ENCODE measurements around the gene ADGRB2.

ADGRB2 gene

DNA sequence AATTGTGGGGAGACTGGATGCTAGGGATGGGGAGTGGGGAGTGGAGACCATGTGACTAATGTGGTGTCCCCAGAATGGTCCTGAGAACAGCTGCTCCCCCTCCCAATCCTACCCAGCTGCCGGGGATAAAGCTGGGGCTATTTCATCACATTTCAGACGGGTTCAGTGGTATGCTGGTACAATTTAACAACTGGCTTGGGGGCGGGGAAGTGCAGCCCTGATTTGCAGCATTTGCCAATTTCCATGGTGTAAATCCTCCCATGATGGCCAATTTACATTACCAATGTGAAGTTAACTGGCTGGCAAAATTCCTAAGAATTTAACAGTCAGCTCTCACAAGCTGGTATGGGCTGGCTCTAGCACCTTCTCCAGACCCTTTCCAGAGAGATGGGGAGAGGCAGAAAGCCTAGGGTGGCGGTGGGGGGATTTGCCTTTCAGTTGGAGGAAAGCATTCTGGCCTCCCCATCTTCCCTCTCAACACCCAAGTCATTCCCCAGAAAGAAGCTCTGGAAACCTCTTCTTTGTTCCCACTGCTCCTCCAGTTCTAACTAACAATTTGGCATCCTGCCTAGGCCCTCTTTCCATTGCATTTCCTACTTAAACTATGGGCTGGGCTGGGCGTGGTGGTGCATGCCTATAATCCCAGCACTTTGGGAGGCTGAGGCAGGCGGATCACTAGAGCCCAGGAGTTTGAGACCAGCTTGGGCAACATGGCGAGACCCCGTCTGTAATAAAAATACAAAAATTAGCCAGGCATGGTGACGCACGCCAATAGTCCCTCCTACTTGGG lies 11.3 kb upstream of the ADGRB2 start:
- H3K27me3 ChIP-seq (ENCODE audit: control insufficient read depth in 1 of 2, insufficient read depth in 2 of 2, low read length in 2 of 2), result peaks cover 50 to 54% of the 10 kb centered on the region in 2 donors
- no peak overlapping the region for H3K9ac ChIP-seq (ENCODE audit: low read depth in 1 of 2, low read length in 2 of 2)
- peaks cover 8 to 12% of the 10 kb centered on the region in 2 donors for H3K4me1 ChIP-seq (ENCODE audit: control insufficient read depth in 1 of 2, insufficient read depth in 2 of 2, low read length in 2 of 2)
- H3K4me3 ChIP-seq (ENCODE audit: low read depth in 1 of 2, low read length in 2 of 2), result no peak overlapping the region
- H3K27ac ChIP-seq (ENCODE audit: low read depth, low read length), result no peak overlapping the region
- no peaks in the 10 kb centered on the region for H3K36me3 ChIP-seq (ENCODE audit: control insufficient read depth in 1 of 2, insufficient read depth in 2 of 2, low read length in 2 of 2)
- H3K9me3 ChIP-seq (ENCODE audit: control insufficient read depth in 1 of 2, low read length in 2 of 2), result no peaks in the 10 kb centered on the region

DNA sequence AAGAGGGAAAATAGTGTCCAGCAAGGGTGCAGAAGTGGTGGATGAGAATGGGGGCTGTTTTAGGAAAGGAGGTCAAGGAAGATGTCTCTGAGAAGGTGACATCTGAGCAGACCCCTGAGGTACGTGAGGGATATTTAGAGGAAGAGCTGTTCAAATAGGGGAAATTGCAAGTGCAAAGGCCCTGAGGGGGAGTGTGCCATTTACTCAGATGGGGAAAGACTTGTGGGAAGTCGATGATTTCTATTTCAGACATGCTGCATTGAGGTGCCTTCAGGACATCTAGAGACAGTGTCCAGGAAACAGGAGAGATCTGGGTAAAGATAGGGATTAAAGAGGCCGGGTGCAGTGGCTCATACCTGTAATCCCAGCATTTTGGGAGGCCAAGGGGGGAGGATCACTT lies 10.4 kb upstream of the ADGRB2 start:
- H3K27ac ChIP-seq (ENCODE audit: low read depth, low read length), result no peak overlapping the region
- peaks cover 51 to 57% of the 10 kb centered on the region in 2 donors for H3K27me3 ChIP-seq (ENCODE audit: control insufficient read depth in 1 of 2, insufficient read depth in 2 of 2, low read length in 2 of 2)
- no peak overlapping the region for H3K4me3 ChIP-seq (ENCODE audit: low read depth in 1 of 2, low read length in 2 of 2)

DNA sequence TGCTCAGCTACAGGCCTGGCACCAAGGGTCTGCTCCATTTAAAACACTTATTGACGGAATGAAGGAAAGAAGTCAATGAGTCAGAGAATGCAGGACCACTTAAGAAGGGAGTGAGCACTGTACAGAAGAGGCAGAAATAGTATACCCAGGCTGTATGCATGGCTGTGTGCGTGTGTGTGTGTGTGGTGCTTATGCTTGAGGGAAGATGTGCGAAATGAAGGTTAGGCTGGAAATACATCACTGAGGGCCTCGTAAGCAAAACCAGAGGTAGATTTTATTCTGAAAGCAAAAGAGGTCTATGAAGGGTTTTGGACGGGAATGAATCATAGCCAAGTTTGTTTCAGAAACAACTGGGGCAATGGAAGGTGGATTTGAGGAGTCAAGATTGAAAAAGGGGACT lies 9.7 kb upstream of the ADGRB2 start:
- Histone ChIP-seq H3K36me3 (ENCODE audit: control insufficient read depth in 1 of 2, insufficient read depth in 2 of 2, low read length in 2 of 2) (no peaks in the 10 kb centered on the region), H3K27me3 (ENCODE audit: control insufficient read depth in 1 of 2, insufficient read depth in 2 of 2, low read length in 2 of 2) (peaks cover 51 to 57% of the 10 kb centered on the region in 2 donors)

More for the DNA sequence above, 10.4 kb upstream of the ADGRB2 start:
- Histone ChIP-seq H3K9me3 (ENCODE audit: control insufficient read depth in 1 of 2, low read length in 2 of 2) (no peaks in the 10 kb centered on the region), H3K9ac (ENCODE audit: low read depth in 1 of 2, low read length in 2 of 2) (no peak overlapping the region), H3K36me3 (ENCODE audit: control insufficient read depth in 1 of 2, insufficient read depth in 2 of 2, low read length in 2 of 2) (no peaks in the 10 kb centered on the region), H3K4me1 (ENCODE audit: control insufficient read depth in 1 of 2, insufficient read depth in 2 of 2, low read length in 2 of 2) (peaks cover 13 to 14% of the 10 kb centered on the region in 2 donors)

DNA sequence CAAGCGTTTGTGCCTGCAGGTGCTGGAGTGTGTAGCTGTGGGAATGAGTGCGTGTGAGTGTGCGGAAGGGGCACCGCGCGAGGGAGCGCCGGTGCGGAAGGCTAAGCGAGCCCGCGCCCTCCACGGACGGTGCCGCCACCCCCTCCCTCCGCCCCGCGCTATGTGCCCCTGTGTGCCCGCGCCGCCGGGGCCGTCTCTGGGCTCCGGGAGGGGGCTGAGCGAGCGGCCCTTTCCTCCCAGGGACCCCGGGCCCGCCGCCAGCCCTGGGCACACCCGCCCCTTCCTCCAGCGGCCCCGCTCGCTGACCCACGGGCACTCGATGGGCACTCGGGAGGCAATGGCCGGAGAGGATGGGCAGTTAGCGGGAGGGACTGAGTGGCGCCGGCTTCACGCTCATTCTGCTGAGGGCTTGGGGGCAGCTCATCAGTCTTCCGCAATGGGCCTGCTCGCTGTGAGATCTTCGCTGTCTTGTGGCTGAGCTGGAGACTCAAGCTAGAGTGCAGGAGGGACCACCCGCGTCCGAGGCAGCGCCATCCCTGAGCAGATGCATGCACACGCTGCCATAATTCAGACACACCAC lies 8.6 kb upstream of the ADGRB2 start:
- Histone ChIP-seq H3K27me3 (ENCODE audit: control insufficient read depth in 1 of 2, insufficient read depth in 2 of 2, low read length in 2 of 2) (peaks cover 51 to 54% of the 10 kb centered on the region in 2 donors), H3K27ac (ENCODE audit: low read depth, low read length) (no peak overlapping the region), H3K36me3 (ENCODE audit: control insufficient read depth in 1 of 2, insufficient read depth in 2 of 2, low read length in 2 of 2) (no peaks in the 10 kb centered on the region), H3K4me1 (ENCODE audit: control insufficient read depth in 1 of 2, insufficient read depth in 2 of 2, low read length in 2 of 2) (peaks cover 23 to 25% of the 10 kb centered on the region in 2 donors), H3K9me3 (ENCODE audit: control insufficient read depth in 1 of 2, low read length in 2 of 2) (no peaks in the 10 kb centered on the region), H3K9ac (ENCODE audit: low read depth in 1 of 2, low read length in 2 of 2) (peak overlapping the region in 1 of 2 donors; percentile 38), H3K4me3 (ENCODE audit: low read depth in 1 of 2, low read length in 2 of 2) (peak overlapping the region; percentile 57 to 63)

More for the DNA sequence above, 9.7 kb upstream of the ADGRB2 start:
- Histone ChIP-seq H3K9ac (ENCODE audit: low read depth in 1 of 2, low read length in 2 of 2) (no peak overlapping the region), H3K4me3 (ENCODE audit: low read depth in 1 of 2, low read length in 2 of 2) (no peak overlapping the region), H3K27ac (ENCODE audit: low read depth, low read length) (no peak overlapping the region), H3K9me3 (ENCODE audit: control insufficient read depth in 1 of 2, low read length in 2 of 2) (no peaks in the 10 kb centered on the region), H3K4me1 (ENCODE audit: control insufficient read depth in 1 of 2, insufficient read depth in 2 of 2, low read length in 2 of 2) (peaks cover 17 to 19% of the 10 kb centered on the region in 2 donors)

DNA sequence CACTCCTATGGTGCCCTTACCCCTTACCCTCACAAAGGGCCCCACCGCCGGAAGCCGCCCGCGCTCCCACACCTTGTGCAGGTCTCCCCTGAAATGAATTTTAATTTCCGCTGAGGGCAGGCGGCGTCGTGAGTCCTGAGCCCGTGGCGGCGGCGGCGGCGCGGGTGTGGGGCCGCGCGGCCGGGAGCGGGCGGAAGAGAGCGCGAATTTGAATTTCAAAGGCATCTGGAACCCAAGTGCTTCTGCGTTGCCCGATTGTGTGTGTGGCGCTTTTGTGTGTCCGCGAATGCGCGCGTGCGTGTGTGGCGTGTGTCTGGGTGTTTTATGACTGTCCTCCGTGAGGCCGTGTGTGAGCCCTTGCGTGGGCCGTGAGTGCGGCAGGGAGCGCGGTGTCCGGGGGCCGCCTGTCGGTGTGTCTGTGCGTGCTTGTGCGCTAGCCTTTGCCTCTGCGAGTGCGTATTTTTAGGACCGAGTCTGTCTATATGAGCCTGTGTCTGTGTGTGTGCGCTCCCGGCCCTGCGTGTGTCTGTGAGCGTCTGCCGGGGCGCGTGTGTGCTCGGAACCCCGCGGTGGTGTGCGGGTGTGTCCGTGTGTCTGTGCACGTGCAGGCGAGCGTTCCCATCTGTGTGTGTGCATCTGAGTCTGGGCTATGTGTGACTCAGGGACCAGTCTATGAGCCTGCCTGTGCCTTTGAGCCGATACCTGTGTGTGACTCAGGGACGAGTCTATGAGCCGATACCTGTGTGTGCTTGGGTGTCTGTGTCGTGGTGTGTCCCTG lies 7.9 kb upstream of the ADGRB2 start:
- Histone ChIP-seq H3K9ac (ENCODE audit: low read depth in 1 of 2, low read length in 2 of 2) (peak overlapping the region in 1 of 2 donors; percentile 38), H3K27me3 (ENCODE audit: control insufficient read depth in 1 of 2, insufficient read depth in 2 of 2, low read length in 2 of 2) (peaks cover 51 to 54% of the 10 kb centered on the region in 2 donors), H3K36me3 (ENCODE audit: control insufficient read depth in 1 of 2, insufficient read depth in 2 of 2, low read length in 2 of 2) (no peaks in the 10 kb centered on the region), H3K4me1 (ENCODE audit: control insufficient read depth in 1 of 2, insufficient read depth in 2 of 2, low read length in 2 of 2) (peaks cover 23 to 25% of the 10 kb centered on the region in 2 donors), H3K4me3 (ENCODE audit: low read depth in 1 of 2, low read length in 2 of 2) (peak overlapping the region; percentile 57 to 63), H3K27ac (ENCODE audit: low read depth, low read length) (no peak overlapping the region), H3K9me3 (ENCODE audit: control insufficient read depth in 1 of 2, low read length in 2 of 2) (no peaks in the 10 kb centered on the region)

DNA sequence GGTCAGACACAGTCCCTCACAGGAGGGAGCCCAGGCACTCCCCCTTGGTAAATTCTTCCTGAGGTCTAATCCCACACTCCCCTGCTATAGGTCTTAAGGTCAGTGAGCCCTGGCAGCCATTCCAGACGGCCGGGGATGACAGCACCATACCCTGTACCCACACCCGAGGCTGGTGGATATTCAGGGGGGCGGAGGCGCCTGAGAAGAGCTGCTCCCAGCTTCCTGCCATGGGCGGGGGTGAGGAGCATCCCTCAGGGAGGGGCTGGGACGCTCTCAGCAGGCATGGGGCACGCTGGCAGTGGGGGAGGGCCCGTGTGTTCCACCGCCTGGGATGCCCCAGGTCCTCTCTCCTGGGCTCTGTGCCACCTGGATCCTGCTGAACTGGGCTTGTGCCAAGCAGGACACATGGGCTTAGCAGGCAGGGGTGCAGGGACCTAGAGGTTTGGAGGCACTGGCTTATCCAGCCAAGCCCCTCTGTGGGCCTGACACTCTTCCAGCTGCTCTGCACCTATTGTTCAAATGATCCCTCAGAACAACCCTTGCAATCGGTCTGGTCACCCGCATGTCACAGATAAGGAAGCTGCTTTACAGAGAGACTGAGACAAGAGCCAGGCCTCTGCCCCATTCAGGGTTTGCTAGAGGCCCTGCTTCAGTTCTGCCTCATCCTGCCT lies 5.7 kb upstream of the ADGRB2 start:
- peaks cover 24 to 30% of the 10 kb centered on the region in 2 donors for H3K4me1 ChIP-seq (ENCODE audit: control insufficient read depth in 1 of 2, insufficient read depth in 2 of 2, low read length in 2 of 2)
- H3K27ac ChIP-seq (ENCODE audit: low read depth, low read length), result no peak overlapping the region
- H3K27me3 ChIP-seq (ENCODE audit: control insufficient read depth in 1 of 2, insufficient read depth in 2 of 2, low read length in 2 of 2), result peaks cover 43 to 49% of the 10 kb centered on the region in 2 donors
- no peak overlapping the region for H3K9ac ChIP-seq (ENCODE audit: low read depth in 1 of 2, low read length in 2 of 2)
- no peak overlapping the region for H3K4me3 ChIP-seq (ENCODE audit: low read depth in 1 of 2, low read length in 2 of 2)
- H3K36me3 ChIP-seq (ENCODE audit: control insufficient read depth in 1 of 2, insufficient read depth in 2 of 2, low read length in 2 of 2), result no peaks in the 10 kb centered on the region
- H3K9me3 ChIP-seq (ENCODE audit: control insufficient read depth in 1 of 2, low read length in 2 of 2), result no peaks in the 10 kb centered on the region

DNA sequence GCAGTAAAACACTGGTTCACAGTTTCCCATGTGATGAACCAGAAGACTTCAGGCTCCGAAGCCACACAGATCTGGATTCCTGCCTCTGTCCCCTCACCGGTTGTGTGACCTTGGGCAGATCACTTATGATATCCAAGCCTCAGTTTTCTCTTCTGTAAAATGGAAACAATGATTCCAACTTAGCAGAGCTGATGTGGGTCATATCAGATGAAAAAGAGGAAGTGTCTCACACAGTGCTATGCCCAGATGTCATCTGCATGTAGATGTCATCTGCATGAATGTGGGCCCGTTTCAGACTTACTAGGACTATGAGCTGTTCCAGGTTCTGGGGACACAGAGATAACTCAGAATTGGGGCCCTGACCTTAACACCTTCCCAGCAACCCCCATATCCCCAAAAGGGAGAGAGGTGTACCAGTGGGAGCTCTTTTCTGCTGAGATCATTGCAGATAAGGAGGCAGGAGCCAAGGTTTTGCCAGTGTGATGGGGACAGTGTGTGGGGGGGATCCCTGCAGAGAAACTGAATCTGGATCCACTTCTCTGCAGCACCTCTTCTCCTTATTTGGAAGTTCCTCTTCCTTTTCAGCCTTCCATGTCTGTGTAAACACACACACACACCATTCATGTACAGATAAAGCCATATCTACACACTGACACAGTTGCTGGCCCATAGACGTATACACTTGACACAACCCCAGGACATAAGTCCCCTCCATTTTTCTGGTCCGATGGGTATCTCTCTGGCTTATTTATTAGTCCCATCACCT lies 5.0 kb upstream of the ADGRB2 start:
- Histone ChIP-seq H3K27me3 (ENCODE audit: control insufficient read depth in 1 of 2, insufficient read depth in 2 of 2, low read length in 2 of 2) (peaks cover 40 to 47% of the 10 kb centered on the region in 2 donors), H3K9ac (ENCODE audit: low read depth in 1 of 2, low read length in 2 of 2) (no peak overlapping the region), H3K4me3 (ENCODE audit: low read depth in 1 of 2, low read length in 2 of 2) (no peak overlapping the region), H3K36me3 (ENCODE audit: control insufficient read depth in 1 of 2, insufficient read depth in 2 of 2, low read length in 2 of 2) (no peaks in the 10 kb centered on the region), H3K27ac (ENCODE audit: low read depth, low read length) (no peak overlapping the region), H3K9me3 (ENCODE audit: control insufficient read depth in 1 of 2, low read length in 2 of 2) (no peaks in the 10 kb centered on the region), H3K4me1 (ENCODE audit: control insufficient read depth in 1 of 2, insufficient read depth in 2 of 2, low read length in 2 of 2) (peaks cover 29 to 36% of the 10 kb centered on the region in 2 donors)

DNA sequence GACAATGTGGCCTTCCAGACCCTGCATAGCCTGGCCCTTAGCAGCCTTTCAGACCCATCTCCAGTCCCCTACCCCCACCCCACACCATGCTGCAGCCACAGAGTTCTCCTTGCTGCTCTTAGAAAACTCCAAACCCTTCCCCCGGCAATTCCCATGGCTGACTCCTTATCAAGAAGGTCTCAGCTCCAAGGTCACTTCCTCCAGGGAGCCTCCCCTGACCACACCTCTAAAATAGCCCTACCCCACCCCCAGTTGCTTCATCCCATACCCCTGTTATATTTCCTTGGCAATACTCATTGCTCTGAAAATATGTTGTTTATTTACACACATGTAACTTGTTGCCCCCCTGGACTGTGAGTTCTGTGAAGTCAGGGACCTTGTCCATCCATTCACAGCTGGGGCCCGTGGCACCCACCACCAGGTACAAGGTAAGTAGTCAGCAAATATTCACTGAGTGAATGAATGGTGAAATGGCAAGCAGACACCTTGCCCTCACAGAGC lies 4.3 kb upstream of the ADGRB2 start:
- Histone ChIP-seq H3K36me3 (ENCODE audit: control insufficient read depth in 1 of 2, insufficient read depth in 2 of 2, low read length in 2 of 2) (no peaks in the 10 kb centered on the region), H3K27ac (ENCODE audit: low read depth, low read length) (no peak overlapping the region), H3K27me3 (ENCODE audit: control insufficient read depth in 1 of 2, insufficient read depth in 2 of 2, low read length in 2 of 2) (peaks cover 36 to 41% of the 10 kb centered on the region in 2 donors), H3K4me1 (ENCODE audit: control insufficient read depth in 1 of 2, insufficient read depth in 2 of 2, low read length in 2 of 2) (peaks cover 31 to 37% of the 10 kb centered on the region in 2 donors), H3K4me3 (ENCODE audit: low read depth in 1 of 2, low read length in 2 of 2) (no peak overlapping the region), H3K9me3 (ENCODE audit: control insufficient read depth in 1 of 2, low read length in 2 of 2) (no peaks in the 10 kb centered on the region), H3K9ac (ENCODE audit: low read depth in 1 of 2, low read length in 2 of 2) (no peak overlapping the region)

DNA sequence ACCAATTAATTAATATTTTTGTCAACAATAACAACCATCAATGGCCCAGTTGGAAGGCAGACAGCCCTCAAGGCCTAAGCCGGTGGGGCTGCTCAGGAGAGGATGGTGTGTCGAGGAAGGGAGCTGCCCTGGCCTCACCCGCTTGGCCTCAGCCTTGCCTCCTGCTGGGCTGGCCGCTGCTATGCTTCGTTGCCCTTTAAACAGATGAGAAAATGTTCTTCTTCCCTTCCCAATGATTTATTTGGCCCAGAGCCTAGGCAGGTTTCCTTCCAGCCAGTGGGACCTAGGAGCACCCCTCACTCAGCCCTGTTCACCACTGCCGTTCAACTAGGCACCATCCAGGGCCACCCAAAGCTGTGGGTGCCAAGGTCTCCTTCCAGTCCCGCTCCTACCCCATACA lies 3.1 kb upstream of the ADGRB2 start:
- Histone ChIP-seq H3K4me1 (ENCODE audit: control insufficient read depth in 1 of 2, insufficient read depth in 2 of 2, low read length in 2 of 2) (peaks cover 32 to 35% of the 10 kb centered on the region in 2 donors), H3K27me3 (ENCODE audit: control insufficient read depth in 1 of 2, insufficient read depth in 2 of 2, low read length in 2 of 2) (peaks cover 36 to 41% of the 10 kb centered on the region in 2 donors), H3K27ac (ENCODE audit: low read depth, low read length) (no peak overlapping the region), H3K36me3 (ENCODE audit: control insufficient read depth in 1 of 2, insufficient read depth in 2 of 2, low read length in 2 of 2) (no peaks in the 10 kb centered on the region), H3K9ac (ENCODE audit: low read depth in 1 of 2, low read length in 2 of 2) (no peak overlapping the region), H3K9me3 (ENCODE audit: control insufficient read depth in 1 of 2, low read length in 2 of 2) (no peaks in the 10 kb centered on the region), H3K4me3 (ENCODE audit: low read depth in 1 of 2, low read length in 2 of 2) (no peak overlapping the region)

Data from duodenal mucosa (tissue), 2 donors.